K562 (cell line): ENCODE data around the gene ELFN2. TPM values are rescaled to one million over a fixed set of nuclear protein-coding genes. Genes with fewer than 3 reads are reported as not detected.

Source experiments
- ATAC-seq: fragments of 200-7000 bp; cut with Tn5 transposase; 3 replicates; pipeline ENCODE4 v1.9.1; 2020; ENCODE audit warnings: moderate library complexity
- BruUV-seq: library from RNA; stranded (reverse); fragments of 400-500 nt; replicated peaks from 2 replicates; lab custom pipeline; 2021; lab: Mats Ljungman, UMichigan
- CTCF ChIA-PET: fragments of 300-600 bp; formaldehyde crosslinking; extraction: SDS; loops from one replicate; lab custom pipeline; 2021; ENCODE audit warnings: low intra/inter-chr PET ratio; lab: Yijun Ruan, JAX
- POLR2A ChIA-PET: fragments of 300-600, 350-650 bp; sonication (Branson Sonifier 250); formaldehyde crosslinking; extraction: SDS; loops from one replicate; lab custom pipeline; 2021; ENCODE audit warnings: antibody characterized with exemption, inconsistent platforms; lab: Yijun Ruan, JAX
- DNase-seq, 4 experiments: peaks; one replicate each; pipeline versions ENCODE4 v3.0.0 to v3.0.0-alpha.2; 2011 to 2018; ENCODE audit warnings: low spot score in 3 of 4, mixed read lengths in 3 of 4; ENCODE audit errors: extremely low read depth in 1 of 4
- FAIRE-seq: peaks from 2 replicates; lab custom pipeline; 2011; peaks lifted over from hg19 to GRCh38; lab: Jason Lieb, UNC
- H2AFZ ChIP-seq: 2 replicates; pipeline ENCODE4 v1.6.0; 2011; ENCODE audit warnings: low read depth, low read length, control low read depth, inconsistent platforms
- H3K27ac ChIP-seq: fragments of 200-600 bp; 3 replicates; pipeline ENCODE4 v1.8.0; 2011; ENCODE audit warnings: low read depth, mild to moderate bottlenecking, control low read depth, inconsistent platforms, low read length, moderate library complexity, mixed read lengths; ENCODE audit errors: extremely low read depth
- H3K27me3 ChIP-seq, 2 experiments: fragments of 300-600 bp in 1 of 2; 2 replicates in 1 of 2; 3 replicates in 1 of 2; pipeline versions ENCODE4 v1.6.0 to v1.8.0; 2011; ENCODE audit warnings: inconsistent platforms in 2 of 2, low read length in 2 of 2, mild to moderate bottlenecking in 1 of 2, mixed read lengths in 1 of 2, moderate library complexity in 1 of 2; ENCODE audit not compliant: control insufficient read depth in 2 of 2, insufficient read depth in 2 of 2
- H3K36me3 ChIP-seq: fragments of 300-600 bp; 3 replicates; pipeline ENCODE4 v1.8.0; 2011; ENCODE audit warnings: mild to moderate bottlenecking, low read length, inconsistent platforms; ENCODE audit not compliant: control insufficient read depth, insufficient read depth
- H3K4me1 ChIP-seq, 2 experiments: fragments of 200-600 bp in 1 of 2; replicated peaks in 1 of 2; 2 replicates in 1 of 2; 3 replicates in 1 of 2; pipeline versions ENCODE4 v1.5.1 to v1.8.0; 2011; ENCODE audit warnings: inconsistent platforms in 2 of 2, low read length in 2 of 2, mild to moderate bottlenecking in 1 of 2, mixed read lengths in 1 of 2, moderate library complexity in 1 of 2; ENCODE audit not compliant: control insufficient read depth in 2 of 2, insufficient read depth in 2 of 2
- H3K4me2 ChIP-seq: 2 replicates; pipeline ENCODE4 v1.6.1; 2011; ENCODE audit warnings: low read length, control low read depth, inconsistent platforms, mixed read lengths; ENCODE audit not compliant: insufficient read depth
- H3K4me3 ChIP-seq: fragments of 200-600 bp; sonication (generic), shearing (Covaris generic); 2 replicates; pipeline ENCODE4 v1.5.1; 2016; ENCODE audit warnings: control low read depth, inconsistent platforms
- H3K79me2 ChIP-seq: fragments of 200-600 bp; 3 replicates; pipeline ENCODE4 v1.8.0; 2011; ENCODE audit warnings: low read length, inconsistent platforms; ENCODE audit not compliant: control insufficient read depth, insufficient read depth
- H3K9ac ChIP-seq, 2 experiments: 2 replicates each; pipeline versions ENCODE4 v1.6.0 to v1.6.1; 2011; ENCODE audit warnings: low read depth in 2 of 2, low read length in 2 of 2, control low read depth in 1 of 2, inconsistent platforms in 1 of 2, mild to moderate bottlenecking in 1 of 2, mixed read lengths in 1 of 2; ENCODE audit not compliant: insufficient read depth in 1 of 2
- H3K9me1 ChIP-seq: one replicate; pipeline ENCODE4 v1.6.0; 2011; ENCODE audit warnings: inconsistent platforms, mild to moderate bottlenecking, low read length, moderate library complexity; ENCODE audit not compliant: control insufficient read depth, insufficient read depth
- H3K9me3 ChIP-seq: replicated peaks from 2 replicates; pipeline ENCODE4 v1.5.1; 2011; ENCODE audit warnings: low read depth, low read length, inconsistent platforms; ENCODE audit not compliant: control insufficient read depth, insufficient read depth
- H4K20me1 ChIP-seq: replicated peaks from 2 replicates; pipeline ENCODE4 v1.6.1; 2011; ENCODE audit warnings: low read length, inconsistent platforms, mixed read lengths; ENCODE audit not compliant: control insufficient read depth, insufficient read depth
- ARID1B ChIP-seq: fragments of 450-650 bp; IDR thresholded peaks from 2 replicates; pipeline ENCODE4 v1.6.1; 2016; ENCODE audit warnings: antibody characterized with exemption, mild to moderate bottlenecking, inconsistent platforms
- ATF7 ChIP-seq: fragments of 450-650 bp; IDR thresholded peaks from 2 replicates; pipeline ENCODE4 v1.7.1; 2014; ENCODE audit warnings: mild to moderate bottlenecking, moderate library complexity
- CBX8 ChIP-seq: fragments of 200-600 bp; sonication (generic); IDR thresholded peaks from 2 replicates; pipeline ENCODE4 v1.6.1; 2012; ENCODE audit warnings: borderline replicate concordance, mixed run types, low read depth, mild to moderate bottlenecking, moderate library complexity, mixed read lengths, low read length, control low read depth, inconsistent platforms; ENCODE audit not compliant: poor library complexity, severe bottlenecking; ENCODE audit errors: extremely low read depth
- EHMT2 ChIP-seq: fragments of 450-650 bp; IDR thresholded peaks from 2 replicates; pipeline ENCODE4 v1.6.1; 2018; ENCODE audit warnings: antibody characterized with exemption
- ETV1 ChIP-seq: fragments of 450-650 bp; conservative IDR thresholded peaks from 2 replicates; pipeline ENCODE4 v1.6.1; 2016; ENCODE audit warnings: missing genetic modification characterization, control low read depth, low read depth, missing compliant biosample characterization
- GMEB1 ChIP-seq: fragments of 250-450 bp; sonication (Bioruptor Pico); IDR thresholded peaks from 2 replicates; pipeline ENCODE4 v1.4.0; 2020; ENCODE audit warnings: mild to moderate bottlenecking
- GTF2B ChIP-seq: IDR thresholded peaks from 2 replicates; pipeline ENCODE4 v1.6.1; 2011; ENCODE audit not compliant: insufficient read length; ENCODE audit errors: extremely low read depth
- PHTF2 ChIP-seq: fragments of 250-450 bp; sonication (Bioruptor Pico); IDR thresholded peaks from 2 replicates; pipeline ENCODE4 v1.5.0; 2021; ENCODE audit warnings: mild to moderate bottlenecking
- PRMT5 ChIP-seq: sonication (generic); formaldehyde crosslinking; IDR thresholded peaks from 2 replicates; pipeline ENCODE4 v1.5.0; 2020; ENCODE audit warnings: missing genetic modification reagents
- RBM25 ChIP-seq: fragments of 200-400 bp; formaldehyde crosslinking; IDR thresholded peaks from 2 replicates; pipeline ENCODE4 v1.6.1; 2018; ENCODE audit warnings: low read length, low read depth, moderate library complexity; ENCODE audit not compliant: severe bottlenecking
- TBL1XR1 ChIP-seq, 2 experiments: IDR thresholded peaks; 2 replicates each; pipeline ENCODE4 v1.6.1; 2012; ENCODE audit warnings: improper control_type of control experiment in 2 of 2, low read length in 2 of 2, mild to moderate bottlenecking in 1 of 2
- TCF7L2 ChIP-seq: fragments of 150-350 bp; IDR thresholded peaks from 2 replicates; pipeline ENCODE4 v1.6.1; 2016; ENCODE audit warnings: low read depth, mild to moderate bottlenecking, low read length, moderate library complexity
- USF2 ChIP-seq: sonication (generic); formaldehyde crosslinking; IDR thresholded peaks from 2 replicates; pipeline ENCODE4 v1.5.0; 2020; ENCODE audit warnings: missing genetic modification reagents
- ZNF174 ChIP-seq: fragments of 250-450 bp; sonication (Bioruptor Pico); IDR thresholded peaks from 2 replicates; pipeline ENCODE4 v1.4.0; 2020; ENCODE audit warnings: mild to moderate bottlenecking
- ZNF274 ChIP-seq: IDR thresholded peaks from 2 replicates; pipeline ENCODE4 v1.6.1; 2011; ENCODE audit warnings: low read depth, mild to moderate bottlenecking, low read length, moderate library complexity, borderline replicate concordance
- ZNF445 ChIP-seq: fragments of 250-450 bp; sonication (Bioruptor Pico); IDR thresholded peaks from 2 replicates; pipeline ENCODE4 v1.4.0; 2020; ENCODE audit warnings: low read depth, mild to moderate bottlenecking, moderate library complexity
- ZNF764 ChIP-seq: fragments of 250-450 bp; sonication (Bioruptor Pico); IDR thresholded peaks from 2 replicates; pipeline ENCODE4 v1.4.0; 2020; ENCODE audit warnings: low read depth, mild to moderate bottlenecking, moderate library complexity
- WGBS: fragments of 100-300 bp; shearing (Covaris generic); methylation state at CpG from one replicate; pipeline ENCODE4 v1.1.6; 2016; ENCODE audit warnings: low coverage, mixed read lengths; ENCODE audit not compliant: insufficient coverage; ENCODE audit errors: missing lambda C conversion rate; 5-methylcytosine and 5-hydroxymethylcytosine counted together
- in situ Hi-C: fragments of 300-500 bp; cut with MboI; formaldehyde crosslinking; loops from 4 replicates; pipeline ENCODE4 v1.15.0; 2018; ENCODE audit warnings: inconsistent platforms, mixed read lengths
- intact Hi-C: fragments of 100-400 bp; cut with micrococcal nuclease; formaldehyde crosslinking; loops from 2 replicates; pipeline ENCODE4 v1.14.2; 2022
- polyA plus RNA-seq, 8 experiments: library from polyadenylated mRNA; depleted of rRNA in 4 of 8; stranded (reverse) in 5 of 8; unstranded in 3 of 8; fragments of >200 nt; fragmentation: Nextera tagmentation in 2 of 8; fragmentation: Illumina TruSeq in 1 of 8; extraction: Ambion mirVana in 2 of 8; extraction: Trizol in 1 of 8; gene quantifications; 2 replicates each; pipeline versions ENCODE4 v1.2.1 to v1.2.3, GENCODE V29; 2011 to 2014; ENCODE audit warnings: inconsistent platforms in 1 of 8, missing spikeins in 1 of 8
- total RNA-seq, 7 experiments: library from RNA; depleted of rRNA in 6 of 7; stranded (reverse); fragments of >200 nt in 6 of 7; fragmentation: Illumina TruSeq in 2 of 7; extraction: Trizol in 2 of 7; gene quantifications; 2 replicates each; pipeline versions ENCODE4 v1.2.1 to v1.2.3, GENCODE V29; 2011 to 2021; ENCODE audit warnings: low replicate concordance in 1 of 7
- TF ChIP-seq, protein P1 (sequence below): sonication (generic); IDR thresholded peaks from 2 replicates; pipeline ENCODE4 v1.6.1; 2016

The ELFN2 gene
- total and polyA plus RNA-seq, 9 of the 15 experiments (the other 6 are each of a cell fraction or from before 2014, with no cell fraction given): not detected

GRCh38 chr22:37448516-37449127, 21.3 kb upstream of the ELFN2 start (continued):
- TF ChIP-seq ETV1 (tag): no peak

DNA sequence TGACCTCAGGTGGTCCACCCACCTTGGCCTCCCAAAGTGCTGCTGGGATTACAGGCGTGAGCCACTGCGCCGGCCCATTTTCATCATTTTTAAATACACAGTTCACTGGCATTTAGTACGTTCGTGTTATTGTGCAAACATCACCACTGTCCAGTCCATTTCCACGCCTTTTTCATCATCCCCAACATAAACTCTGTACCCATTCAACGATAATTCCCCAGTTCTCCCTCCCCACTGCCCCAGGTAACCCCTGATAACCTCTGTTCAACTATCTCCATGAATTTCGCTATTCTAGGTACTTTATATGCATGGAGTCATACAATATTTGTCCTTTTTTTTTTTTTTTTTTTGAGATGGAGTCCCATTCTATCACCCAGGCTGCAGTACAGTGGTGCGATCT, 18.2 kb upstream of the ELFN2 start:
- Histone ChIP-seq H3K79me2 (no peaks in the 10 kb centered on the region), H3K4me1 (no peaks in the 10 kb centered on the region), H2AFZ (no peak overlapping the region), H3K9me3 (no peaks in the 10 kb centered on the region), H3K9me1 (no peaks in the 10 kb centered on the region), H3K27me3 (peaks cover 0 to 48% of the 10 kb centered on the region in 2 experiments; a peak in 3 of 5 replicates), H3K4me3 (no peak overlapping the region), H3K27ac (no peak overlapping the region), H3K36me3 (no peaks in the 10 kb centered on the region), H3K4me2 (no peak overlapping the region), H3K9ac (no peak overlapping the region), H4K20me1 (no peaks in the 10 kb centered on the region)
- ATAC-seq (no peak), FAIRE-seq (no peak), DNase-seq (no peak)
- ChIA-PET CTCF (interaction anchor here (0.5 kb wide), 1 partner anchor 13 kb away, joined by 4 read pairs; no protein-coding TSS in a partner anchor), POLR2A (no interaction called here)
- intact Hi-C loops: no loop called here
- no TSS peak for BruUV-seq
- 5% methylated on average over 7 of the region's 9 CpGs for WGBS
- in situ Hi-C loops: no loop called here
- TF ChIP-seq ZNF445: no peak
- TF ChIP-seq, protein P1, sequence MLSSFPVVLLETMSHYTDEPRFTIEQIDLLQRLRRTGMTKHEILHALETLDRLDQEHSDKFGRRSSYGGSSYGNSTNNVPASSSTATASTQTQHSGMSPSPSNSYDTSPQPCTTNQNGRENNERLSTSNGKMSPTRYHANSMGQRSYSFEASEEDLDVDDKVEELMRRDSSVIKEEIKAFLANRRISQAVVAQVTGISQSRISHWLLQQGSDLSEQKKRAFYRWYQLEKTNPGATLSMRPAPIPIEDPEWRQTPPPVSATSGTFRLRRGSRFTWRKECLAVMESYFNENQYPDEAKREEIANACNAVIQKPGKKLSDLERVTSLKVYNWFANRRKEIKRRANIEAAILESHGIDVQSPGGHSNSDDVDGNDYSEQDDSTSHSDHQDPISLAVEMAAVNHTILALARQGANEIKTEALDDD: no peak
- TF ChIP-seq PHTF2 (CRISPR knock-in tag): no peak
- TF ChIP-seq ZNF764: no peak
- TF ChIP-seq TBL1XR1 (IDR thresholded peaks at IDR 0.05; ENCODE audit: low read length in 2 of 2): no peak
- TF ChIP-seq GMEB1 (CRISPR knock-in tag): no peak
- TF ChIP-seq EHMT2: no peak
- no peak for TF ChIP-seq USF2
- TF ChIP-seq ZNF274: no peak
- TF ChIP-seq PRMT5: no peak
- TF ChIP-seq CBX8: no peak
- TF ChIP-seq ATF7: no peak
- no peak for TF ChIP-seq ARID1B
- TF ChIP-seq TCF7L2: no peak
- no peak for TF ChIP-seq GTF2B
- TF ChIP-seq ZNF174 (CRISPR knock-in tag): no peak
- TF ChIP-seq RBM25: no peak
